Stimulated activated CD4-positive, alpha-beta T cell treated with anti-CD3 and anti-CD28 coated beads, Interleukin-12 subunit alpha, Interleukin-12 subunit beta, amount 100 ng/mL, for 4 hours (primary cell): Measurements from ENCODE around the gene GALK2.
"Not testable (repeated sequence)": the region's sequence is repeated elsewhere in the genome, so short reads cannot be mapped to it uniquely, and the experiment has no call there.

Experiments
- DNase-seq: peaks from one replicate; pipeline ENCODE4 v3.0.0-alpha.2; 2020

The GALK2 gene

DNA sequence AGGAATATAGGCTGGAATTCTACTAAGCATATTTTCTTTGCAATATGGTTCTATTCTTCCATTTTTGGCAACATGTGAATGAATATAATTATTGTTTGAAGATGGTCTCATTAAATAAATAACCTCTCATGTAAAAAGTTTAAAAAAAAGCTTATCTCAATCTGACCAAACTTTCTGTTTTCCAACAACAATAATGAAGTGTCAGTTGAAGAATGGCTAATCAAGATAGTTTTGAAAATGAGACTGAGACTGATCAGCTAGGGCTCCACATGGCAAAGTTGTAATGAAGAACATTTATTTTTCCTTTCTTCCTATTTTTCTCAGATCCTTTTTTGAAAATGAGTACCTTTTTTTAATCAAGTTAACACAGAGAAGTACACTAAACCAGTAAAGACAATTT is 117.4 kb downstream of the GALK2 start:
- DNase-seq = no peak

- DNase-seq = no peak
Observed at GRCh38 chr15:49288391-49288790, 118.3 kb downstream of the GALK2 start.

- no peak for DNase-seq
Observed at GRCh38 chr15:49290191-49290590, 120.1 kb downstream of the GALK2 start.

- no peak for DNase-seq
Observed at GRCh38 chr15:49293941-49294340, 123.9 kb downstream of the GALK2 start.

GRCh38 chr15:49296258-49296657 is 126.2 kb downstream of the GALK2 start:
- no peak for DNase-seq

DNA sequence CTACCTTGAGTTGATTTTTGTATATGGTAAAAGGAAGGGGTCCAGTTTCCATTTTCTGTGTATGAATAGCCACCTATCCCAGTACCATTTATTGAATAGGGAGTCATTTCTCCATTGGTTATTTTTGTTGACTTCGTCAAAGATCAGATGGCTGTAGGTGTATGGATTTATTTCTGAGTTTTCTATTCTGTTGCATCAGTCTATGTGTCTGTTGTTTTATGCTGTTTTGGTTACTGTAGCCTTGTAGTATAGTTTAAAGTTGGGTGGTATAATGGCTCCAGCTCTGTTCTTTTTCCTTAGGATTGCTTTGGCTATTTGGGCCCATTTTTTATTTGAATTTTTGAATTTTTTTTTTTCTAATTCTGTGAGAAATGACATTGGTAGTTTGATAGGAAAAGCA is 127.5 kb downstream of the GALK2 start:
- no peak for DNase-seq

DNA sequence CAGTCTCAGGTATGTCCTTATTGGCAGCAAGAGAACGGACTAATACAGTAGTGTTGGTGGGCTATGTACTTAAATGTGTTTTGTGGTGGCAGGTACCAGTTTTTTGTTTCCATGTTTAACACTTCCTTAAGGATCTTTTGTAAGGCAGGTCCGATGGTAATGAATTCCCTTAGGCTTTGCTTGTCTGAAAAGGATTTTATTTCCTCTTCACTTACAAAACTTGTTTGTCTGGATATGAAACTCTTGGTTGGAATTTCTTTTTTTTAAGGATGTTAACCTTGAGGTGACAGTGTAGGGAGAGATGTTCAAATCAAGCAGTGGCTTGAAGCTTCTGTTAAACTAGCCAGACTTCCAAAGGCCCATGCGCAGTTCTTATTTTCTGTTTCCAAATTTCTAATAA is 130.8 kb downstream of the GALK2 start:
- no peak for DNase-seq

GRCh38 chr15:49301562-49301961 is 131.5 kb downstream of the GALK2 start:
- DNase-seq = no peak

DNA sequence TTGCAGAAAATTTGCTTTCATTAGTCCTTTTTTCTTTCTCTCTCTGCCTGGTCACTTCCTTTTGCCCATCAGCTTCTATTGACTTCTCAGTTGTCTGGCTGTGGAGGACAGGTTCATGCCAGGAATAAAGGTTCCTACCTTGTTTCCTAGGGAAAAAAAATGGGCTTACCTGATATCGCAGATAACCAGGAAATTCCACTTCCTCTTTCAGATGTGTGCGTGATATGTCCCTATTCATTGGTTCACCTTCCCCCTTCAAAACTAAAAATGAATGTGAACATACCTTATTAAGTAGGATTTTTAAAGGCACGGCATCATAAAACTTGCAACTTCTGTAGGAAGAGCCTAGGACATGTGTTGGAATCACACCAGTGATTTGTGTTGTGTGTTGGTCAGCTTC is 133.0 kb downstream of the GALK2 start:
- DNase-seq = no peak

- DNase-seq = no peak
Observed at GRCh38 chr15:49306551-49306950, 136.5 kb downstream of the GALK2 start.

DNA sequence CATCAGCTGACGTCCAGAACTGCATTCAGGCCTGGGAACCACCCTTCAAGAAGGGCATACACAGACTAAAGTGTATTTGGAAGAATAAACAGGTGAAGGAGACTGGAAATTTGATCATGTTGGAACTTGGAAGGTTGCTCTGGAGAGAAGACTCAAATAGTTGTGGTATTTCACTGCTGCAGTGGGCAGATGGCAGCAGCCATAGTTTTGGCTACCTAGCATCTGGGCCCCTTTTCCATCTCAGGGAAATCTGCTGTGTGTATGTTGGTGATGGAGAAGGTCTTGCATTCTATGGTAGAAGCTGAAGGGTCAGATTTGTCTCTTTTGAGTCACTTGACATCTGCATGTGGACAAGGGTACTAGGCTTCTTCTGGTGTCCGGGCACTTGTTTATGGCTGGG is 138.6 kb downstream of the GALK2 start:
- no peak for DNase-seq

DNA sequence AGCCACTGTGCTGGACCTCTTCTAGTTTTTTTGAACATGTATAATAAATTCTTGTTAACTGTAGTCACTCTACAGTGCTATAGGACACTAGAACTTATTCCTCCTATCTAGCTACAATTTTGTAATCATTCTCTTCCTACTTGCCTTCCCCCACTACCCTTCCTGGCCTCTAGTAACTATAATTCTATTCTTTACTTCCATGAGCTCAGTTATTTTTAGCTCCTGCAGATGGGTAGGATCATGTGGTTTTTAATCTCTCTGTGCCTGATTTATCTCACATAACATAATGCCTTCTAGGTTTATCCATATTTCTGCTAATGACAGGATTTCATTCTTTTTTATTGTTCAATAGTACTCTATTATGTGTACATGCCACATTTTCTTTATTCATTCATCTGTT is 139.8 kb downstream of the GALK2 start:
- no peak for DNase-seq

- no peak for DNase-seq
Observed at GRCh38 chr15:49313650-49314049, 143.6 kb downstream of the GALK2 start.

GRCh38 chr15:49314716-49315115 is 144.7 kb downstream of the GALK2 start:
- no peak for DNase-seq

- no peak for DNase-seq
Observed at GRCh38 chr15:49315391-49315823, 145.4 kb downstream of the GALK2 start.

DNA sequence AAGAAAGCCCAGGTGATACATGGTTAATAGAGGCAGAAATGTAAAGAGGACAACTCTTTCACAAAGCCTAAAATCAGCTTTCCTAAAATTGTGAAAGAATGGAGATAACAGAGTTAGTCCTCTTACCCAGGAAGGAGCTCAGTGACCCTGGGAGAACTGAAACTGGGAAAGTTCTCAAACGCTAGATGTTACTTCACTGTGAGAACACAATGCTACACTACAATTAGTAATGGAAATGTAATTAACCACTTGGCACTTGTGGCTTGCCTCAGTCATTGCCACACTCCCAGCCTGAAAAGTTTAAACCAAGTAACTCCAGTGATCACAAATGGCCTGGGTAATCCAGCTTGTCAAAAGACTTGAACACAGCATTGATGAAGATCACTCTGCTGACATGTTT is 150.3 kb downstream of the GALK2 start:
- no peak for DNase-seq

GRCh38 chr15:49323207-49323606 is 153.2 kb downstream of the GALK2 start:
- DNase-seq = no peak

- DNase-seq = no peak
Observed at GRCh38 chr15:49327927-49328326, 157.9 kb downstream of the GALK2 start.

DNA sequence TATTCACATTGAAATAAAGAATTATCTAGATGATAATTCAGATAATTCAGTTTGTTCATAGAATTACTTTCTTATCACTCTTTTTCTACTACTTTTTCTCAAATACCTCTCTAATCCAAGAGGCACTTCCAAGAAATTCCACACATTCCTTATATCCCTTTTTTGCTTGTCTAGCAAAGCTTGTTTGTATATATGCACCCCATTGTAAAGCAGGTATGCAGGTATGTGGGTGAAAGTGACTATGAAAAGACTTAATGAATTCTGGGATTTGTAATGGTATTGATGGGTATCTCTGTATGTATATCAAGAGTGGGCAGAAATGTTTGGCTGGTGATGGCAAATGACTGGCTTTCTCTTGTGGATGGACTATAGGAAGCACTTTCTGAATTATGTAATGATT is 158.9 kb downstream of the GALK2 start:
- DNase-seq = no peak

GRCh38 chr15:49330166-49330565 is 160.1 kb downstream of the GALK2 start:
- no peak for DNase-seq

DNA sequence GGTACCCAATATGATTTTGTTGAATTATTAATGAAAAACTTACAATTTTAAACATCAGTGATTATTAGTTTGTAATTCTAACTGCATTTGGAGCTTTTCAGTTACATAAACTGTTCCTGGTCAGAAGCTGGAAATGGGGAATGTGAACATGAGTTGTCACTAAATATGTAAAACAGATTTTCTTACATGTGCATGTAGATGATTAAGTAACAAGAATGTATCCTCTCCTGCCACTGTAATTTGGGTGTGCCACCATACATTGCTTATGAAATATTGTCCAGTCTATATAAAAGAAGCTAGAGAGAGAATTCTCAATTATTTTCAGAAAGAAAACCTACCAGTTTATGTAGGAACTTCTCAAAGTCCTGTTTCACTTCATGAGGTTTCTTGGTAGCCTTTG is 161.4 kb downstream of the GALK2 start:
- DNase-seq = no peak

DNA sequence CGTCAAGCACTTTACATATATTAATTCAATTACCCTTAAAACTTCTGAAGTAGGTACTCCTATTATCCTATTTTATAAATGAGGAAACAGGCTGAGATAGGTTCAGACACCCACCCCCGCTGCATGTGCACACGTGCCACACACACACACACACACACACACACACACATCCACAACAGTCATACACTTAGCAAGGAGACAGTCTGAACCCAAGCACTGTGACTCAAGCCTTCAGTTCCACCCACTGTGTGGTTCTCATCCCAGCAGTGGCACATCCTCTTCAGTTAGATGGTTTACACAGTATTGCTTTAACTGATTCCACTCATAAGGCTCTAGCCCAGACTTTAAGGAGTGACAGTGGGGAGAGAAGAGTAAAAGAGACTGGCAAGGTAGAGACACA is 161.9 kb downstream of the GALK2 start:
- no peak for DNase-seq

- no peak for DNase-seq
Observed at GRCh38 chr15:49339656-49340055, 169.6 kb downstream of the GALK2 start.

GRCh38 chr15:49343546-49343945 is 173.5 kb downstream of the GALK2 start:
- DNase-seq = no peak

- not testable (repeated sequence) for DNase-seq
Observed at GRCh38 chr15:49354439-49354838, 184.4 kb downstream of the GALK2 start.

GRCh38 chr15:49361370-49361769 is 191.3 kb downstream of the GALK2 start:
- DNase-seq = no peak
